ENCODE results near the gene NECAB3. TPM values are rescaled to one million over a fixed set of nuclear protein-coding genes. Genes with fewer than 3 reads are reported as not detected.

The NECAB3 gene, protein sequence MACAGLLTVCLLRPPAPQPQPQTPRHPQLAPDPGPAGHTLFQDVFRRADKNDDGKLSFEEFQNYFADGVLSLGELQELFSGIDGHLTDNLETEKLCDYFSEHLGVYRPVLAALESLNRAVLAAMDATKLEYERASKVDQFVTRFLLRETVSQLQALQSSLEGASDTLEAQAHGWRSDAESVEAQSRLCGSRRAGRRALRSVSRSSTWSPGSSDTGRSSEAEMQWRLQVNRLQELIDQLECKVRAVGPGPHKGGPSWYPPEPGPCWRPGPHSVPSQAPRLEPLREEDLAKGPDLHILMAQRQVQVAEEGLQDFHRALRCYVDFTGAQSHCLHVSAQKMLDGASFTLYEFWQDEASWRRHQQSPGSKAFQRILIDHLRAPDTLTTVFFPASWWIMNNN
- 41.2 and 41.7 TPM in 2 replicates for total RNA-seq

DNA sequence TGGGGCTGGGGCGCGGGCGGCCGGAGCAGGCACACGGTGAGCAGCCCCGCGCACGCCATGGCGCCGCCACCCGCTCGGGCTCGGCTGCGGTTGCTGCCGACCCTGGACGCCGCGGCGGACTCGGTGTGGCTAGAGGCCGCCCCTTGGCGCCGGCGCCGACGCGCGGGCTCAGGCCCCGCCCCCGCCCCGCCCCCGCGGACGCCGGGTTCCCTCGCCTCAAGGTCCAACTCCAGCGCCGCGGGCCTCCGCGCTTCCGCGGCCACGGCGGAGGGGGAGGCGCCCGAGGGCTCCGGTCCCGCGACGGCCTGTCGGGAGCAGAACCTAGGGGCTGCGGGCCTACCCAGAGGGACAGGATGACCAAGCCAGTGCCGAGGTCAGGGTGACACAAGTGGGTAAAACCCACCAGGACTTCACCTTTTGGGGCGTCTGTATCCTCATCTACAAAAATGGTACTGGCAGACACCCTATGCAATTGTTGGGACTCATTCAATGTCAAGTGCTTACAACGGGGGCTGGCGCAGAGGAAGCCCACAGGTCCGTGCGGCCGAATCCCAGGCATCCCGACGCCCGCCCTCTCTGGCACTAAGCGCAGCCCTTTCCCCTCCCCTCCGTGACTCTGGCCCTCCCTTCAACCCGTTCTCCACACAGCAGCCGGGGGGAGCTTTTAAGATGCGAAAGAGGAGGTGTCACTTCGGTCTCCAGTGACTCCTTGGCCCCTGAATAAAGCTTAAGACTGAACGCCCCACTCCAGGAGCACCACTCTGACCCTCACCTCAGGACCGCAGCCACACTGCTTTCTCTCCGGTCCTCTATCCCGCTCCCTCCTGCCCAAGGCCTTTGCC, at the start of gene NECAB3:
NECAB3 (minus strand) TSS at position 135 of the 842 bp plus-strand sequence; CDS start at position 59, 76 bp downstream.

DNA sequence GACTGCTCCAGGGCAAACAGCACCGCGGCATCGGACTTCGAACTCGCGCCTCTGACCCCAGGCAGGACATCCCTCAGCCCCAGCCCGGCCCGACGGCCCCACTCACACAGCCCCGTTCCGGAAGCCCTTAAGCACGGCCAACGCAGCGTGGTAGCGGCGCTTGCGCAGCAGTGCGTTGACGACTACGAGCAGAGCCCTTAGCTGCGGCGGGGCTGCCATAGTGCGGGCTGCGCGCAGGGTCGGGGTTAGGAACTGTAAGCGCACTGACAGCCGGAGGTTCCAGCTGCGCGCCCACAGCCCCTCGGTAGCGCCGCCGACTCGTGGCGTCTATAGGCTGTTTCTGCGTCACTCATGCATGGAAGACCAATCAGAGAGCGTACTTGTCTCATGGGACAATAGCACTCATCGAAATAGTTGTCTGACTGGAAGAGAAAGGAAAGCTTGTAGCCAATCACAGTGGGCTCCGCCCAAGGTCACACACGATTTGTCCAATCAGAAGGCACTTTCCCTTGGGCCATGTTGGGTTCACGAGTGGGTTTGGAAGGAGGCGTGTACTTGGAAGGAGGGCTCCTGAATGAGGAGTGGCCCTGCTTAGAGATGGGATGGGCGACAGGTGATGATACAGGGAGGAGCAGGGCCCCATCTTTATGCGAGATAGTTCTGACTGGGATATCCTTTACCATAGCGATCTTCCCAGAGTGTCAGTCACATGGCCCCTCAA, 45.9 kb upstream of the NECAB3 start, which contains the start of gene PXMP4:
PXMP4 (minus strand) TSS at position 322 of the 721 bp plus-strand sequence; CDS start at position 219, 103 bp downstream.

DNA sequence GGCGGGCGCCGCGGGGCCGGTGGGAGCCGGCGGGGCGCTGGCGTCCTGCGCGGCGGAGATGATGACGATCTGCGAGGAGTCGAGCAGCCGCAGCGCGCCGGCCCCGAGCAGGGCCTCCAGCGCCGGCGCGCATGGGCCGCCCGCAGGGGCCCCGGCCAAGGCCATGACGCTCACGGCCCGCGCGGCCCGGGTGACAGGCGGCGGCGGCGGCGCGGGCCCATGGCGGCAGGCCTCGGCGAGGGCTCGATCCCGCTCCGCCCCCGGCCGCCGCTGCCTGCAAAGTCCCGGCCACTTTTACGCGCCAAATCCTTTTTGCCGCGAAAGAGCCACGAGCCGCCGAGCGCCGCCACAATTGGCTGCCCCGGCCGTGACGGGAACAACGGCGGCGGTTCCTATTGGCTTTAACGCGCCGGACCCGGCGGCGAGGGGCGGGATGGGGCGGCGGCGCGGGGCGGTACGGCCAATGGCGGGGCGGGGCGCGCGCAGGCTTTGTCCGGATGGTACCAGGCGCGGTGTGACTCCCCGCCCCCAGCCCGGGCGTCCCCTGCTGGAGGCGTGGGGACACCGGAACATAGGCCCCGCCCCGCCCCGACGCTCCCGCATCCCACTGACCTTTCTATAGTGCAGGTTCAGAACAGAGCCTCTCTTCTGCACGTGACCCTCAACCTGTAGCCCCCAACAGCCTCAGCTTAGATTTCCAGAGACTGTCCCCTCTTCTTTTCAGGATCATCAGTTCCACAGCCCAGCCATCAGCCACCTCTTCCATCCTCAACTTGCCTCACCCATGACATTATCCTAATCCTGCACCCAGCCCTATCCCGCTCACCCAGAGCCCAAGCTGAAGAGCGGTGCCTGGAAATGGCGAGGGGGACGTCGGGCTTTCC, 12.1 kb upstream of the NECAB3 start, which contains the start of gene E2F1:
E2F1 (minus strand) TSS at position 286 of the 884 bp plus-strand sequence; CDS start at position 165, 121 bp downstream.

DNA sequence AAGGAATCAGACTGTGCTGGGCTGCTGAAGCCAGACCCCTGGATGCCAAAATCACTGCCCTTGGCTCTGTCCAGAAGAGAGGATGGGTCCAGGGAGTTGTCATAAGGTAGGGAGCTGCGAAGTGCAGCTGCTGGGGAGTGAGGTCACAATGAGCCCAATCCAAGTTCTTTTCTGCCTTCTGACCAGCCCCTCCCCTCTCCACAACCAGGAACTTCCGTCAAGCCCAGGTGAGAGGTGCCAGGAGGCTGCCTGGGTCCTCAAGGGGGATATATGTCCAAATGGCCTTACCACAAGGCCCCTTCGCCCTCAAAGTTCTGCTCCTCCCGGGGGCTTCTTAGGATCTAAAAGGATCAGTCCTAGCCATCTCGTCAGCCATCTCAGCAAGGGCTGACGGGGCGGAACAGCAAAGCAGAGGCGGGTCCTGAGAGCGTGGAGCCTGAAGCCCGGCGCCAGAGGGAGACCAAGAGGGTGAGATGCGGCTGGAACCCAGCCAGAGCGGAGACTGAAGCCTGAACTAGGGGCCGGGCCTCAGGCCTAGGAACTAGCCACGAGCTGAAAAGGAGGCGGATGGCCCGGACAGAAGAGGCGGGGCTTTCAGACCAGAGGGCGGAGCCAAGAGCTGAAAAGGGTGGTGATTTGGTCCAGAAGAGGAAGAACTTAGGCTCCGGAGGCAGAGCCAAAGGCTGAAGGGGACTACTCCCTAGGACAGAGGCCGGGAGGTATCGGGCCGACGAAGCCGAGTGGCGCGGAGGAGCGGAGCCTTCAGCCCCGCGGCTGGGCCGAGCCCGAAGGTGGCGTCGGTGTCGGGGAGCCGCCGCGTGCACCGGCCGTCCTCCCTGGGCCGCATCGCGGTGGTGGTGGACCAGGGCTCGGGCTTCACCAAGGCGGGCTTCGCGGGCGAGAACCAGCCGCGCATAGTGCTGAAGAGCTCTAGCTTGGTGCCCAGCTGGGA, 7.7 kb downstream of the NECAB3 start, which contains the start of gene ACTL10:
ACTL10 (plus strand) TSS at position 651 of the 952 bp plus-strand sequence. CDS start 555 bp downstream, outside the sequence.

DNA sequence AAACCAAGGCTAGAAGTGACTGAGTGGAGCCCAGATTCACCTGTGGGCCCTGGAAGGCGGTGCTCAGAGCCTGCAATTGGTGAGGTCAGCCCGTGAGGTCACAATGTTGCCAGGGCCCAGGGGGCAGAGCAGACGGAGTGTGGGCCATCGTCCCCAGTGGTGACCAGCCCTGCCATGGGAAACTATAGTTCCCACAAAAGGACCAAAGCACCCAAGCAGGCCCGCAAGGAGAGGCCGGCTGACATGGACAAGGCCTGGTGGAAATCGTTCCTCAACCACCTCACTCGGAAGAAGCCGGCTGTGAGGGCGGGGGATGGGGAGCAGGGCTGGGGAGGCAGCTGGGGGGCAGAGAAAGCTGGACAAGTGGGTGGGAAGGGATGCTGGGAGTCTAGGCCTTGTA, 12.1 kb downstream of the NECAB3 start, which contains the start of gene C20orf144:
C20orf144 (plus strand) TSS at position 156 of the 400 bp plus-strand sequence; CDS start at position 175, 19 bp downstream.

Other genes starting within 250 kb of the NECAB3 start
- gene SNTA1, start 230.7 kb downstream of the NECAB3 start, total RNA-seq = 33.3 and 60.7 TPM in 2 replicates
- gene CBFA2T2, start 184.3 kb downstream of the NECAB3 start, total RNA-seq = 4.8 and 6.3 TPM in 2 replicates
- 0.09 TPM in 1 of 2 replicates, not detected in the other for gene C20orf144, start 12.1 kb downstream of the NECAB3 start, total RNA-seq
- gene ACTL10, start 7.5 kb downstream of the NECAB3 start, total RNA-seq = 1.4 and 3.7 TPM in 2 replicates
- 1.5 and 1.8 TPM in 2 replicates for gene E2F1, start 12.0 kb upstream of the NECAB3 start, total RNA-seq
- 6.0 and 6.9 TPM in 2 replicates for gene PXMP4, start 45.9 kb upstream of the NECAB3 start, total RNA-seq
- gene ZNF341, start 57.6 kb upstream of the NECAB3 start, total RNA-seq = 1.2 and 2.4 TPM in 2 replicates
- 41.2 and 51.1 TPM in 2 replicates for gene CHMP4B, start 136.9 kb upstream of the NECAB3 start, total RNA-seq

All from pericardium fibroblast (primary cell).